NCI-H524 treated with DMSO at 0.1 percent for 48 hours (cell line): ENCODE measurements around the gene B4GALNT2.

Source experiments
- DNase-seq: peaks from one replicate; lab custom pipeline; 2025; lab: John Stamatoyannopoulos, UW

B4GALNT2 gene

GRCh38 chr17:49210158-49211029 lies 77.8 kb downstream of the B4GALNT2 start, which contains the start of the genes ABI3 and GNGT2:
ABI3 (plus strand) TSS chr17:49210707; CDS start chr17:49210725, 18 bp downstream.
GNGT2 (minus strand) TSS chr17:49210574; CDS start chr17:49207422, 3,152 bp downstream.
- no peak for DNase-seq

GRCh38 chr17:49213399-49213798 lies 80.8 kb downstream of the B4GALNT2 start:
- DNase-seq, result no peak

- no peak for DNase-seq
Measured at GRCh38 chr17:49213847-49214246, 81.3 kb downstream of the B4GALNT2 start.

GRCh38 chr17:49214676-49215360 lies 82.2 kb downstream of the B4GALNT2 start:
- DNase-seq, result no peak

- no peak for DNase-seq
Measured at GRCh38 chr17:49216482-49216881, 83.9 kb downstream of the B4GALNT2 start.

- DNase-seq, result no peak
Measured at GRCh38 chr17:49216953-49217650, 84.5 kb downstream of the B4GALNT2 start.

GRCh38 chr17:49217651-49218413 lies 85.3 kb downstream of the B4GALNT2 start:
- DNase-seq, result no peak

- DNase-seq, result no peak
Measured at GRCh38 chr17:49218941-49219913, 86.7 kb downstream of the B4GALNT2 start.

GRCh38 chr17:49219987-49220386 lies 87.4 kb downstream of the B4GALNT2 start:
- DNase-seq, result no peak

GRCh38 chr17:49223168-49223516 lies 90.6 kb downstream of the B4GALNT2 start:
- DNase-seq, result no peak

GRCh38 chr17:49223517-49224197 lies 91.1 kb downstream of the B4GALNT2 start:
- DNase-seq, result no peak

- DNase-seq, result no peak
Measured at GRCh38 chr17:49224198-49224996, 91.8 kb downstream of the B4GALNT2 start.

- no peak for DNase-seq
Measured at GRCh38 chr17:49224997-49225337, 92.4 kb downstream of the B4GALNT2 start.

- no peak for DNase-seq
Measured at GRCh38 chr17:49225554-49226236, 93.1 kb downstream of the B4GALNT2 start.
